Measurements from ENCODE around the gene MS4A7. TPM values are rescaled to one million over a fixed set of nuclear protein-coding genes. Genes with fewer than 3 reads are reported as not detected.
A peak's percentile ranks its signal among the peaks of the same experiment; 100 is the strongest.

MS4A7 gene
- total RNA-seq, 1 donor from 2014 or later: not detected

DNA sequence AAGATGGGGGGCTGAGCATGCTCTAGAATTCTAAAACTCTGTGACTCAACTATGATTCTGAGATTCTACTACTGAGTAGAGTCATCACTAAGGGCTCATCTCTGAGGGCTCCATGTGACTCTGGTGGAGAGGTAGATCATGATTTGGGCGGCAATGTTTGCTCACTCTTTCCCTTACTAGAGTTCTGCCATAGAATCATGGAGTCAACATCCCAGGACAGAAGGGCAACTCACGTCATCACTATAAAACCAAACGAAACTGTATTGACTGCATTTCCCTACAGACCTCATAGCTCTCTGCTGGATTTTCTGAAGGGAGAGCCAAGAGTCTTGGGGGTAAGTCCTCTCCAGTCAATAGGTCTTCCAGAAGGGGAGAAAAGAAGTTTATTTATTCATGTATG, 18.1 kb downstream of the MS4A7 start, which contains the start of gene MS4A14:
TSS of gene MS4A14 (plus strand) at position 78 of the 400 bp plus-strand sequence. CDS start at position 198, 120 bp downstream.
- no peaks in the 10 kb centered on the region for H3K36me3 ChIP-seq (ENCODE audit: control insufficient read depth, insufficient read depth, low read length)
- H3K4me3 ChIP-seq (ENCODE audit: low read depth, low read length): no peak within 1 kb of the TSS
- FAIRE-seq: no peak
- no peaks in the 10 kb centered on the region for H3K27me3 ChIP-seq (ENCODE audit: control insufficient read depth, insufficient read depth, low read length)
- TF ChIP-seq, protein P1, sequence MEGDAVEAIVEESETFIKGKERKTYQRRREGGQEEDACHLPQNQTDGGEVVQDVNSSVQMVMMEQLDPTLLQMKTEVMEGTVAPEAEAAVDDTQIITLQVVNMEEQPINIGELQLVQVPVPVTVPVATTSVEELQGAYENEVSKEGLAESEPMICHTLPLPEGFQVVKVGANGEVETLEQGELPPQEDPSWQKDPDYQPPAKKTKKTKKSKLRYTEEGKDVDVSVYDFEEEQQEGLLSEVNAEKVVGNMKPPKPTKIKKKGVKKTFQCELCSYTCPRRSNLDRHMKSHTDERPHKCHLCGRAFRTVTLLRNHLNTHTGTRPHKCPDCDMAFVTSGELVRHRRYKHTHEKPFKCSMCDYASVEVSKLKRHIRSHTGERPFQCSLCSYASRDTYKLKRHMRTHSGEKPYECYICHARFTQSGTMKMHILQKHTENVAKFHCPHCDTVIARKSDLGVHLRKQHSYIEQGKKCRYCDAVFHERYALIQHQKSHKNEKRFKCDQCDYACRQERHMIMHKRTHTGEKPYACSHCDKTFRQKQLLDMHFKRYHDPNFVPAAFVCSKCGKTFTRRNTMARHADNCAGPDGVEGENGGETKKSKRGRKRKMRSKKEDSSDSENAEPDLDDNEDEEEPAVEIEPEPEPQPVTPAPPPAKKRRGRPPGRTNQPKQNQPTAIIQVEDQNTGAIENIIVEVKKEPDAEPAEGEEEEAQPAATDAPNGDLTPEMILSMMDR (IDR thresholded peaks at IDR 0.05; ENCODE audit: insufficient read depth, low read length, severe bottlenecking): no peak
- no peak for DNase-seq (ENCODE audit: low read depth)

DNA sequence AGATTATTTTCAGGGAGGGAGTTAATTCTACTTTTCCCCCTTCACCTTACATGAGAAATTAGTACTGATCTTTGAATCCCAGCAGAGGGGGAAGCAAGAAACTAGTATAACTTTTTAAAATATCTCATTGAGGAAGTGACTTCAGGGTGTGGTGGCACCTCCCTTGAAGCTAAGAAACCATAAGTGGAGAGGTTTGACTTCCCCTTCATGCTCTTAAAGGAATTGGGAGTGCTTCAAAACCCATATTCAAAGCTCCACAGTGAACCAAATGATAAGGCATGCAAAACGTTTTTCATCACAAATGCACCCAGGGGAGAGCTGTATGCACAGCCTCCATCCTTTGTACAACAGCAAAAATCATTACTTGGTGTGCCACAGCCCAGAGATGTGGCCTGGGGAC, 18.5 kb downstream of the MS4A7 start:
- Histone ChIP-seq H3K27me3 (ENCODE audit: control insufficient read depth, insufficient read depth, low read length) (no peaks in the 10 kb centered on the region), H3K4me3 (ENCODE audit: low read depth, low read length) (no peak overlapping the region), H3K36me3 (ENCODE audit: control insufficient read depth, insufficient read depth, low read length) (no peaks in the 10 kb centered on the region)
- FAIRE-seq: no peak
- TF ChIP-seq, protein P1 (IDR thresholded peaks at IDR 0.05; ENCODE audit: insufficient read depth, low read length, severe bottlenecking): no peak
- no peak for DNase-seq (ENCODE audit: low read depth)

DNA sequence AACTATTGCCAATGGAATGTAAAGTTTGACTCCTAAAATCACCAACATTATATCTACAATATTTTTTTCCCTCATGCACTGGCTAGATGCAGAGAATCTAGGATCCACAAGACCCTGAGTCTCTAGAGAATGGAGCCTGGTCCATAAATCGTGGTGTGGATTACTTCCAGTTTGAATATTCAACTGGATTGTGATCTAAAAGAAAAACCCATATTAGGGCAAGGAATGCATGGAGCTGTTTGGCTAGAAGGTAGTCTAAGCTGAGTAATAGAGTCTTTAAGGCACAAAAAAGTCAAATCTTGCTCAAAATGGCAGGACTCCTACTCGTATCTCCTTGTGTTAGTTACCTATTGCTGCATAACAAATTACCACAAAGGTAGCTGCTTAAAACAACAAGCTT, 41.7 kb downstream of the MS4A7 start:
- no peaks in the 10 kb centered on the region for H3K27me3 ChIP-seq (ENCODE audit: control insufficient read depth, insufficient read depth, low read length)
- no peak for DNase-seq (ENCODE audit: low read depth)
- no peaks in the 10 kb centered on the region for H3K36me3 ChIP-seq (ENCODE audit: control insufficient read depth, insufficient read depth, low read length)
- TF ChIP-seq, protein P1 (IDR thresholded peaks at IDR 0.05; ENCODE audit: insufficient read depth, low read length, severe bottlenecking): no peak
- H3K4me3 ChIP-seq (ENCODE audit: low read depth, low read length): no peak overlapping the region
- FAIRE-seq: no peak

DNA sequence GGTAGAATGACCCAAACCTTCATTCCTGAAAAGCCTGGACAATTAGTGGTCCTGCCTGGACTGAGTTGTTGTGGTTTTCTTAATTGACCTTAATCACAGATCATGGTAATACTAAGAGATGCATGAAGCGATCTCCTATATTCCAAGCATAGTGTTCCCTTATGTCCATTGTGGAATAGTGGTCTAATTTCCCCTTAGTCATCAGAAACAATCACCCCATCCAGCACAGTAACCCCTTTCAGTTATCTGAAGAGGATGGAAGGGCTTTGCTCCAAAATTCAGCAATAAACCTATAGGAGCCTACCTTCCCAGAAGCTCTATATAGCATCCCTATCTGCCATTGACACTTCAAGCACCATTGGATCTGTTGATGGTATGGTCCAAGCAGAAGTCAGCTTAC, 44.3 kb downstream of the MS4A7 start:
- TF ChIP-seq, protein P1 (IDR thresholded peaks at IDR 0.05; ENCODE audit: insufficient read depth, low read length, severe bottlenecking): no peak
- H3K4me3 ChIP-seq (ENCODE audit: low read depth, low read length): no peak overlapping the region
- no peaks in the 10 kb centered on the region for H3K27me3 ChIP-seq (ENCODE audit: control insufficient read depth, insufficient read depth, low read length)
- no peaks in the 10 kb centered on the region for H3K36me3 ChIP-seq (ENCODE audit: control insufficient read depth, insufficient read depth, low read length)
- FAIRE-seq: no peak
- no peak for DNase-seq (ENCODE audit: low read depth)

DNA sequence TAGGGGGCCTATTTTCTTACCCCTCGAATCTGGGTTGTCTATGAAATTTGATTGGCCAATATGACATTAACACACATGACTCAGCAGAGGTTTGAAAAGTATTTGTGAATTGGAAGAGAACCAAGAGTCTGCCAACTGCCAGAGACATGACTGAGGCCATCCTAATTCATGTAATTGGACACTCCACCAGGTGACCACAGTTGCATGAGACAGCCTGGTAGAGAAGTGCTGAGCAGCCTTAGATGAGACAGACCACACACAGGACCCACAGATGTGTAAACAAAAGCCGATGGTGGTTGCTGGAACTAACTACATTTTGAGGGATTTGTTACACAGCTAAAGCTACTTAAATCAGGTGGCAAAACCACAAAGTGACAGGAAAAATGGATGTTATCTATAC, 50.2 kb downstream of the MS4A7 start:
- H3K4me3 ChIP-seq (ENCODE audit: low read depth, low read length): no peak overlapping the region
- FAIRE-seq (no peak), DNase-seq (ENCODE audit: low read depth) (peak; percentile 33)

DNA sequence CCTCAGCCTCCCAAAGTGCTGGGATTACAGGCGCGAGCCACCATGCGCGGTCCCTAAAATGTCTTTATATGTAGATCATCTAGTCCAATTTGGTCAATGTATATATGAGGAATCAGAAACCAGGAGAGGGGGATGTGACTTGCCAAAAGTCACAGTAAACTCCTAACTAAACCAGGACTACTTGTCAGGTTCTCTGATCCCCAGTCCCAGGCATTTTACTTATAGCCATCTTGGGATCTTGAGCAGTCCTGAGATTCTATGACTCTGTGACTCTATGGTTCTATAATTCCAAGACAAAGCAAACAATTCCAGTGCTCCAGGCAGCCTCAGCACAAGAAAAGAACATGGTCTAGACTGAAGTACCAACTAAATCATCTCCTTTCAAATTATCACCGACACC, 50.9 kb downstream of the MS4A7 start, which contains the start of gene MS4A5:
TSS of gene MS4A5 (plus strand) at position 301 of the 400 bp plus-strand sequence. CDS start 103 bp downstream, outside the sequence.
- TF ChIP-seq, protein P1 (IDR thresholded peaks at IDR 0.05; ENCODE audit: insufficient read depth, low read length, severe bottlenecking): no peak
- Histone ChIP-seq H3K4me3 (ENCODE audit: low read depth, low read length) (no peak within 1 kb of the TSS), H3K36me3 (ENCODE audit: control insufficient read depth, insufficient read depth, low read length) (no peaks in the 10 kb centered on the region), H3K27me3 (ENCODE audit: control insufficient read depth, insufficient read depth, low read length) (no peaks in the 10 kb centered on the region)
- DNase-seq (ENCODE audit: low read depth): no peak
- FAIRE-seq: no peak

More for the DNA sequence above, 50.2 kb downstream of the MS4A7 start:
- no peaks in the 10 kb centered on the region for H3K27me3 ChIP-seq (ENCODE audit: control insufficient read depth, insufficient read depth, low read length)
- H3K36me3 ChIP-seq (ENCODE audit: control insufficient read depth, insufficient read depth, low read length): no peaks in the 10 kb centered on the region
- TF ChIP-seq, protein P1 (IDR thresholded peaks at IDR 0.05; ENCODE audit: insufficient read depth, low read length, severe bottlenecking): no peak

Measured in bronchial epithelial cell (primary cell).